Measurements from ENCODE around the gene SMURF1.

Gene SMURF1

DNA sequence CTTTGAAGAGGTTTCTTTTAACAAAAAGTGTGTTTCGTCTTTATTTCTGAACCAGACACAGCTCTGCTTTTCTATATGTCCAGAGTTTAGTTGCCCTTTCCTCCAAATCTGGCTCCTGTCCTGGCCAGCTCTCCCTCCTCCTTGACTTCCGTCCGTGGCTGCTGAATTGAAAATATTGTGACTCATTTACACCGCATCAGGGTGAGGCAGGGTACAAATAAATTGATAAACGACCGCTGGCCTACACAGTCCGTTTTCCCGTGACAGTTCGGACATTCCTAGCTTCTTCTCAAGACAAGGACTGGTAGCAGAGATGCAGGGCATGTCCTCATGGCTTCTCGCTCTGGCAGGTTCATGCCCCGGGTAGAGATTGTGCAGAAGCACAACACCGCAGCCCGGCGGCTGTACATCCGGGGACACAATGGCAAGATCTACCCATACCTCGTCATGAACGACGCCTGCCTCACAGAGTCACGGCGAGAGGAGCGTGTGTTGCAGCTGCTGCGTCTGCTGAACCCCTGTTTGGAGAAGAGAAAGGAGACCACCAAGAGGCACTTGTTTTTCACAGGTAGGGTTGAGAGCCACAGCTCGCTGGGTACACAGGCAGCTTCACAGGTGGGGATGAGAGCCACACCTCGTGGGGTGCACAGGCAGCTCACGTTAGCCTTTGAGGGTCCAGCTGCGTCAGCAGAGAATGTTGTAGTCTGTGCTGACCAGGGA lies 139.0 kb downstream of the SMURF1 start:
- no peak for ATAC-seq

DNA sequence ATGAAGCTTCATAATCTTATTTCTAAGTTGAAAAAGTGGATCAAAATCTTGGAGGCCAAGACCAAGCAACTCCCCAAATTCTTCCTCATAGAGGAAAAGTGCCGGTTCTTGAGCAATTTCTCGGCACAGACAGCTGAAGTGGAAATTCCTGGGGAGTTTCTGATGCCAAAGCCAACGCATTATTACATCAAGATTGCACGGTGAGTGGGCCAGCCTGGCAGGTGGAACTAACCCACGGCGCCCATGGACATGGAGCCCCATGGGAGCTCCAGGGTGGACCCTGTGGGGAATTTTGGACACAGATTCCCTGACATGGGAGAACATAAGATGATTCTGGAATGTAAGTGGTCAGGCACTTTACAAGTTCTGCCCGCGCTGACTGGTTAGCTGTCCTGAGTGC lies 139.7 kb downstream of the SMURF1 start:
- TF ChIP-seq PPARA (CRISPR knock-in tag; IDR thresholded peaks at IDR 0.05; ENCODE audit: borderline replicate concordance) (no peak), ZFP3 (CRISPR knock-in tag; IDR thresholded peaks at IDR 0.05) (no peak), SNAI2 (CRISPR knock-in tag; IDR thresholded peaks at IDR 0.05) (no peak), RARB (CRISPR knock-in tag; IDR thresholded peaks at IDR 0.05) (no peak), ZNF8 (CRISPR knock-in tag; IDR thresholded peaks at IDR 0.05) (no peak), ZNF70 (CRISPR knock-in tag; IDR thresholded peaks at IDR 0.05) (no peak), OSR1 (CRISPR knock-in tag; IDR thresholded peaks at IDR 0.05) (no peak), ESRRG (CRISPR knock-in tag; IDR thresholded peaks at IDR 0.05) (no peak), ARNTL (CRISPR knock-in tag; IDR thresholded peaks at IDR 0.05; ENCODE audit: borderline replicate concordance, low read depth) (no peak), ZC3H10 (CRISPR knock-in tag; IDR thresholded peaks at IDR 0.05) (no peak), CSDC2 (CRISPR knock-in tag; IDR thresholded peaks at IDR 0.05) (no peak), ZNF565 (CRISPR knock-in tag; conservative IDR thresholded peaks at IDR 0.05; ENCODE audit: low read depth) (no peak)
- TF ChIP-seq, protein P1, sequence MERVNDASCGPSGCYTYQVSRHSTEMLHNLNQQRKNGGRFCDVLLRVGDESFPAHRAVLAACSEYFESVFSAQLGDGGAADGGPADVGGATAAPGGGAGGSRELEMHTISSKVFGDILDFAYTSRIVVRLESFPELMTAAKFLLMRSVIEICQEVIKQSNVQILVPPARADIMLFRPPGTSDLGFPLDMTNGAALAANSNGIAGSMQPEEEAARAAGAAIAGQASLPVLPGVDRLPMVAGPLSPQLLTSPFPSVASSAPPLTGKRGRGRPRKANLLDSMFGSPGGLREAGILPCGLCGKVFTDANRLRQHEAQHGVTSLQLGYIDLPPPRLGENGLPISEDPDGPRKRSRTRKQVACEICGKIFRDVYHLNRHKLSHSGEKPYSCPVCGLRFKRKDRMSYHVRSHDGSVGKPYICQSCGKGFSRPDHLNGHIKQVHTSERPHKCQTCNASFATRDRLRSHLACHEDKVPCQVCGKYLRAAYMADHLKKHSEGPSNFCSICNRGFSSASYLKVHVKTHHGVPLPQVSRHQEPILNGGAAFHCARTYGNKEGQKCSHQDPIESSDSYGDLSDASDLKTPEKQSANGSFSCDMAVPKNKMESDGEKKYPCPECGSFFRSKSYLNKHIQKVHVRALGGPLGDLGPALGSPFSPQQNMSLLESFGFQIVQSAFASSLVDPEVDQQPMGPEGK (CRISPR knock-in tag; IDR thresholded peaks at IDR 0.05; ENCODE audit: borderline replicate concordance), result no peak
- TF ChIP-seq, protein P2, sequence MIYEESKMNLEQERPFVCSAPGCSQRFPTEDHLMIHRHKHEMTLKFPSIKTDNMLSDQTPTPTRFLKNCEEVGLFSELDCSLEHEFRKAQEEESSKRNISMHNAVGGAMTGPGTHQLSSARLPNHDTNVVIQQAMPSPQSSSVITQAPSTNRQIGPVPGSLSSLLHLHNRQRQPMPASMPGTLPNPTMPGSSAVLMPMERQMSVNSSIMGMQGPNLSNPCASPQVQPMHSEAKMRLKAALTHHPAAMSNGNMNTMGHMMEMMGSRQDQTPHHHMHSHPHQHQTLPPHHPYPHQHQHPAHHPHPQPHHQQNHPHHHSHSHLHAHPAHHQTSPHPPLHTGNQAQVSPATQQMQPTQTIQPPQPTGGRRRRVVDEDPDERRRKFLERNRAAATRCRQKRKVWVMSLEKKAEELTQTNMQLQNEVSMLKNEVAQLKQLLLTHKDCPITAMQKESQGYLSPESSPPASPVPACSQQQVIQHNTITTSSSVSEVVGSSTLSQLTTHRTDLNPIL (CRISPR knock-in tag; IDR thresholded peaks at IDR 0.05; ENCODE audit: low read depth), result no peak
- no peak for ATAC-seq

More for the DNA sequence above, 139.0 kb downstream of the SMURF1 start:
- TF ChIP-seq, protein P3, sequence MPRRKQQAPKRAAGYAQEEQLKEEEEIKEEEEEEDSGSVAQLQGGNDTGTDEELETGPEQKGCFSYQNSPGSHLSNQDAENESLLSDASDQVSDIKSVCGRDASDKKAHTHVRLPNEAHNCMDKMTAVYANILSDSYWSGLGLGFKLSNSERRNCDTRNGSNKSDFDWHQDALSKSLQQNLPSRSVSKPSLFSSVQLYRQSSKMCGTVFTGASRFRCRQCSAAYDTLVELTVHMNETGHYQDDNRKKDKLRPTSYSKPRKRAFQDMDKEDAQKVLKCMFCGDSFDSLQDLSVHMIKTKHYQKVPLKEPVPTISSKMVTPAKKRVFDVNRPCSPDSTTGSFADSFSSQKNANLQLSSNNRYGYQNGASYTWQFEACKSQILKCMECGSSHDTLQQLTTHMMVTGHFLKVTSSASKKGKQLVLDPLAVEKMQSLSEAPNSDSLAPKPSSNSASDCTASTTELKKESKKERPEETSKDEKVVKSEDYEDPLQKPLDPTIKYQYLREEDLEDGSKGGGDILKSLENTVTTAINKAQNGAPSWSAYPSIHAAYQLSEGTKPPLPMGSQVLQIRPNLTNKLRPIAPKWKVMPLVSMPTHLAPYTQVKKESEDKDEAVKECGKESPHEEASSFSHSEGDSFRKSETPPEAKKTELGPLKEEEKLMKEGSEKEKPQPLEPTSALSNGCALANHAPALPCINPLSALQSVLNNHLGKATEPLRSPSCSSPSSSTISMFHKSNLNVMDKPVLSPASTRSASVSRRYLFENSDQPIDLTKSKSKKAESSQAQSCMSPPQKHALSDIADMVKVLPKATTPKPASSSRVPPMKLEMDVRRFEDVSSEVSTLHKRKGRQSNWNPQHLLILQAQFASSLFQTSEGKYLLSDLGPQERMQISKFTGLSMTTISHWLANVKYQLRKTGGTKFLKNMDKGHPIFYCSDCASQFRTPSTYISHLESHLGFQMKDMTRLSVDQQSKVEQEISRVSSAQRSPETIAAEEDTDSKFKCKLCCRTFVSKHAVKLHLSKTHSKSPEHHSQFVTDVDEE (CRISPR knock-in tag; IDR thresholded peaks at IDR 0.05), result no peak
- TF ChIP-seq OSR1 (CRISPR knock-in tag; IDR thresholded peaks at IDR 0.05) (no peak), ESRRG (CRISPR knock-in tag; IDR thresholded peaks at IDR 0.05) (no peak), TOX (CRISPR knock-in tag; IDR thresholded peaks at IDR 0.05; ENCODE audit: borderline replicate concordance) (no peak), ISL1 (CRISPR knock-in tag; IDR thresholded peaks at IDR 0.05) (no peak), SNAI2 (CRISPR knock-in tag; IDR thresholded peaks at IDR 0.05) (no peak)

DNA sequence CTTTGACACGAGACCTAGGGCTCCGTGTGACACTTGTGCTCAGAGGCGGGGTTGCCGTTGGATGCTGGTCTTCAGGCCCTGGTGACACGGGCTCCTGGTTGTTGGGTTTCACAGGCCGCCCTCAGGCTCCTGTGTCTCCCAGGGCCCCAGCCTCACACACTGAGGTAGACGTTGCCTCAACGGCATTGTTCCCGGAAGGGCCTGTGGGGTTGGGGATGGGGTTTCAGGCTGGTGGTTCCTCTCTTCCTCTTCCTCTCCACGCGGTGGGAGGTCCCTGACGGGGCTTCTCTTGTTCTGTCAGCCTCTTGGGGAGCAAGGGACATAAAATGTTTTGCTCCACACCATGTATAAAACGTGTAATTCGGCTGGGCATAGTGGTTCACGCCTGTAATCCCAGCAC lies 140.5 kb downstream of the SMURF1 start:
- TF ChIP-seq, protein P4, sequence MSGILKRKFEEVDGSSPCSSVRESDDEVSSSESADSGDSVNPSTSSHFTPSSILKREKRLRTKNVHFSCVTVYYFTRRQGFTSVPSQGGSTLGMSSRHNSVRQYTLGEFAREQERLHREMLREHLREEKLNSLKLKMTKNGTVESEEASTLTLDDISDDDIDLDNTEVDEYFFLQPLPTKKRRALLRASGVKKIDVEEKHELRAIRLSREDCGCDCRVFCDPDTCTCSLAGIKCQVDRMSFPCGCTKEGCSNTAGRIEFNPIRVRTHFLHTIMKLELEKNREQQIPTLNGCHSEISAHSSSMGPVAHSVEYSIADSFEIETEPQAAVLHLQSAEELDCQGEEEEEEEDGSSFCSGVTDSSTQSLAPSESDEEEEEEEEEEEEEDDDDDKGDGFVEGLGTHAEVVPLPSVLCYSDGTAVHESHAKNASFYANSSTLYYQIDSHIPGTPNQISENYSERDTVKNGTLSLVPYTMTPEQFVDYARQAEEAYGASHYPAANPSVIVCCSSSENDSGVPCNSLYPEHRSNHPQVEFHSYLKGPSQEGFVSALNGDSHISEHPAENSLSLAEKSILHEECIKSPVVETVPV (CRISPR knock-in tag; IDR thresholded peaks at IDR 0.05), result no peak
- TF ChIP-seq PPARA (CRISPR knock-in tag; IDR thresholded peaks at IDR 0.05; ENCODE audit: borderline replicate concordance), result no peak
- TF ChIP-seq, protein P2 (CRISPR knock-in tag; IDR thresholded peaks at IDR 0.05; ENCODE audit: low read depth), result no peak
- no peak for ATAC-seq

DNA sequence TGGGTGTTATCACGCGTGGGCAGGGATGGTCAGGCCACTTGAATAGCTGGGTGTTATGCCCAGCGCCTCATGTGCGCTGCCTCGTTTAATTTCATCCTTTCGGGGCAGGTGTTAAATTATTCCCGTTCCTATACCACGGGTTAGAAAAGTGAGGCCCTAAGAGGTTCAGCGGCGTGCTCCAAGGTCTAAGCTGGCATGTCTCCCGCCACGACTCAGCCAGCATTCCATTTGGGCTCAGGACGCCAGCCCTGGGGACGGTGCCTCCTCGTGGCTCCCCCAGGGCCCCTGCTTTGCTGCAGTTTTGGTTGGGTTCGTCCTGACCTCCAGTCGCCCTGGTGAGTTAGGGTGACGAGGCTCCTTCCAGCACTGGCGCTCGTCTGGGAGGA lies 141.1 kb downstream of the SMURF1 start:
- ATAC-seq, result no peak
- TF ChIP-seq, protein P5, sequence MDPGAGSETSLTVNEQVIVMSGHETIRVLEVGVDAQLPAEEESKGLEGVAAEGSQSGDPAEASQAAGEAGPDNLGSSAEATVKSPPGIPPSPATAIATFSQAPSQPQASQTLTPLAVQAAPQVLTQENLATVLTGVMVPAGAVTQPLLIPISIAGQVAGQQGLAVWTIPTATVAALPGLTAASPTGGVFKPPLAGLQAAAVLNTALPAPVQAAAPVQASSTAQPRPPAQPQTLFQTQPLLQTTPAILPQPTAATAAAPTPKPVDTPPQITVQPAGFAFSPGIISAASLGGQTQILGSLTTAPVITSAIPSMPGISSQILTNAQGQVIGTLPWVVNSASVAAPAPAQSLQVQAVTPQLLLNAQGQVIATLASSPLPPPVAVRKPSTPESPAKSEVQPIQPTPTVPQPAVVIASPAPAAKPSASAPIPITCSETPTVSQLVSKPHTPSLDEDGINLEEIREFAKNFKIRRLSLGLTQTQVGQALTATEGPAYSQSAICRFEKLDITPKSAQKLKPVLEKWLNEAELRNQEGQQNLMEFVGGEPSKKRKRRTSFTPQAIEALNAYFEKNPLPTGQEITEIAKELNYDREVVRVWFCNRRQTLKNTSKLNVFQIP (CRISPR knock-in tag; IDR thresholded peaks at IDR 0.05; ENCODE audit: borderline replicate concordance, low read depth), result no peak
- TF ChIP-seq BACH2 (CRISPR knock-in tag; IDR thresholded peaks at IDR 0.05; ENCODE audit: borderline replicate concordance), result no peak
- no peak for TF ChIP-seq TCF4 (CRISPR knock-in tag; IDR thresholded peaks at IDR 0.05; ENCODE audit: borderline replicate concordance)
- no peak for TF ChIP-seq ISL1 (CRISPR knock-in tag; IDR thresholded peaks at IDR 0.05)
- TF ChIP-seq, protein P3 (CRISPR knock-in tag; IDR thresholded peaks at IDR 0.05), result no peak
- TF ChIP-seq OSR1 (CRISPR knock-in tag; IDR thresholded peaks at IDR 0.05), result no peak
- no peak for TF ChIP-seq ZFP30 (CRISPR knock-in tag; IDR thresholded peaks at IDR 0.05)
- no peak for TF ChIP-seq ZFP3 (CRISPR knock-in tag; IDR thresholded peaks at IDR 0.05)
- no peak for TF ChIP-seq TOX (CRISPR knock-in tag; IDR thresholded peaks at IDR 0.05; ENCODE audit: borderline replicate concordance)
- TF ChIP-seq ZC3H10 (CRISPR knock-in tag; IDR thresholded peaks at IDR 0.05), result no peak
- no peak for TF ChIP-seq PPARA (CRISPR knock-in tag; IDR thresholded peaks at IDR 0.05; ENCODE audit: borderline replicate concordance)
- no peak for TF ChIP-seq ESRRG (CRISPR knock-in tag; IDR thresholded peaks at IDR 0.05)
